Stimulated activated CD4-positive, alpha-beta T cell treated with anti-CD3 and anti-CD28 coated beads, Interleukin-15, amount 100 ng/mL, for 1 hour (primary cell): ENCODE results near the gene CMIP.
A peak's percentile ranks its signal among the peaks of the same experiment; 100 is the strongest.
"Not testable (repeated sequence)": the region's sequence is repeated elsewhere in the genome, so short reads cannot be mapped to it uniquely, and the experiment has no call there.

Experiments used
- DNase-seq, 2 donors: peaks; one replicate each; pipeline ENCODE4 v3.0.0-alpha.2; 2020; ENCODE audit warnings: low read depth in 1 of 2, low spot score in 1 of 2

The CMIP gene

GRCh38 chr16:81731649-81732048, 287.0 kb downstream of the CMIP start:
- no peak for DNase-seq

- no peak for DNase-seq
Measured at GRCh38 chr16:81732699-81733098, 288.1 kb downstream of the CMIP start.

DNA sequence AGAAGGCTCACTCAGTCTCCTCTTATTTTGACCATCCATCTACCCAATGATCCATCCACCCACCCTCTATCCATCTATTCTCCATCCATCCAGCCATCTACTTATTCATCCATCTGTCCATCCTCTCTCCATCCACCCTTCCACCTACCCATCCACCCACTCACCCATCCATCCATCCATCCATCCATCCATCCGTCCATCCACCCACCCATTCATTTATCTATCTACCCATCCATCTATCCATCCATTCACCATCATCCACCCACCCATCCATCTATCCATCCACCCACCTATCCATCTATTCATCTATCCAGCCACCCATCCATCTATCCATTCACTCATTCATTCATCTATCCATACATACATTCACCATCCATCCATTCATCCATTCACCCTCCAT, 288.7 kb downstream of the CMIP start:
- DNase-seq: no peak

DNA sequence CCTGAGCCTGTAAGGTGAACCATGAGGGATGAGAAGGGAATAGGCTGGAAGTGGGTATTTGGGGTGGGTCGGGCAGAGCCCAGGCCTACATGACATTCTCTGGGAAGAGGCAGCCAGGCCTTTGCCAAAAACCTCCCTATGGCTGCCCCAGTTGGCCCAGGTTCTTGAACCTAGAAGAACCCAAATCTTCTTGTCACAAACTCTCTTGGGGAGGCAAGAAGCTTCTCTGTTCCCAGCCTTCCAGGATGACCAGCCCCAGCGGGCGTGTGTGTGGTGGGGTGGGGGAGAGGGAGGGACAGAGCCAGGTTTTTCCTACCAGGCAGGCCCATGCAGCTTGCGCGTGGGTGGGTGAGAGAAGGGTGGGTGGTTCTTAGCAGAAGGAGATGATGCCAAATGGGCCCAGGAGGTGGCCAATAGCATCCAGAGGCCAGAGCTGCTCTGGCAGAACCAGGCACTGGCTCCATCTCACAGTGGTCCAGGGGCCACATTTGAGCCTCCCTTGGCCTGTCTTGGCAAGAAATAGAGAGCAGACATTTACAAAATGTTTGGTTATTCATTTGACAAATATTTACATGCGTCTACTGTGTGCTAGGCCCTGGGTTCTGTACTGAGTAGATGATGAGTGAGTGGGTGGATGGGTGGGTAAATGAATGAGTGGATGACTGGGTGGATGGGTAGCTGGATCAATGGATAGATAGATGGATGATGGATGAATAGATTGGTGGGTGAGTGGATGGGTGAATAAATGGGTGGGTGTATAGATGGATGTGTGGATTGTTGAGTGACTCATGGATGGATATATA, 290.2 kb downstream of the CMIP start:
- no peak for DNase-seq

DNA sequence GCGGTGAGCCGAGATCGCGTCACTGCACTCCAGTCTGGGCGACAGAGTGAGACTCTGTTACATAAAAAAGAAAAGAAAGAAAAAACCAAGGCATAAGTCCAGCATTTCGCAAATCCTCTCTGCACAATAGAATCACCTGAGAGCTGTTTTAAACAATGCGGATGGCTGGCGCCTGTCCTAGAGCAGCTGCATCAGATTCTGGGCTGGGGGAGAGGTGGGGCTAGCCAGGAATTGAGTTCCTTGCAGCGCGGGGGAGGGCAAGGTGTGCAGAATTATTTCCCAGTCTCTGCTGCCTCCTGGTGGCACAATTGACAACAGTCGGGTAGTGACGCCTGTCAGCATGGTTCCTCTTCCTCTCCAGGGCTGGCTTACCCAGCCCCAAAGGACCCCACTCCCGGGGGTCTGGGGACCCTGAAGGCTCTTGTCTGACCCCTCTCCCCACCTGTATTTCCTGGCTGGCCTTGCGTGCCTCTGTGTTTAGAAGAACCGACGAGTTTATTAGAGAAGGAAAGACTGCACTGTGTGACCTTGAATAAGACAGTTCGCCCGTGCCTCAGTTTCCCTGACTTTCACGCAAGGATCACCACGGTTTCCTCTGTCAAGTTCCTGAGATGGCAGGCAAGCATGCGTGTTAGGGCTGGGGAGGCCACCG, 293.4 kb downstream of the CMIP start:
- DNase-seq: peak; percentile 66 to 68

- DNase-seq: no peak
Measured at GRCh38 chr16:81738783-81739496, 294.3 kb downstream of the CMIP start.

DNA sequence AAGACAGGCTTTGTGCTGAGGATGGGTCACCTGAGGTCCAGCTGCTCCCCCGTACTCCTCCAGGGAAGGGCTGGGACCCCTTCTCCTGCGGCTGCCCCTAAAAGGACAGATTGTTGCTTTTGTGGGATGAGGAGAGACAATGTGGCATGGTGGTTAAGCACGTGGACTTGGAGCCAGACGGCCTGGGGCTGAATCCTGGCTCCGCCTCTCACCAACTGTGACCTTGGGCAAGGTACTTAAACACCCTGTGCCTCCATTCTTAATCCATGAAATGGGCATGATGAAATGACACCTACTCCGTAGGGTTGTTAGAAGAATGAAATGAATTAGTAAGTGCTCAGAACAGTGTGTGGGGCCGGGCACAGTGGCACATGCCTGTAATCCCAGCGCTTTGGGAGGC, 294.9 kb downstream of the CMIP start:
- no peak for DNase-seq

- DNase-seq: no peak
Measured at GRCh38 chr16:81740169-81740568, 295.6 kb downstream of the CMIP start.

- DNase-seq: not testable (repeated sequence)
Measured at GRCh38 chr16:81741430-81741770, 296.8 kb downstream of the CMIP start.

DNA sequence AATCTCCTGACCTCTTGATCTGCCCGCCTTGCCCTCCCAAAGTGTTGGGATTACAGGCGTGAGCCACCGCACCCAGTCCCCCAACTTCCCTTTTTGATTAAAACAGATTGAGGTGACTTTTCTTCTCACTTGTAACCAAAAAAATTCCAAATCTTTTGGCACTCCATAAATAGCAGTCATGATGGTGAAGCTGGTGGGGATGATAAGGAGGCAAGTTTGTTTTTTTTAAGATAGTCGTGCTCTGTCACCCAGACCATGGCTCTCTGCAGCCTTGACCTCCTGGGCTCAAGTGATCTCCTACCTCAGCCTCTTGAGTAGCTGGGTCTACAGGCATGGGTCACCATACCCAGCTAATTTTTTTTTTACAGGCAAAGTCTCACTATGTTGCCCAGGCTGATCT, 299.8 kb downstream of the CMIP start:
- DNase-seq: no peak

GRCh38 chr16:81744911-81745310, 300.3 kb downstream of the CMIP start:
- no peak for DNase-seq

GRCh38 chr16:81745704-81746558, 301.3 kb downstream of the CMIP start:
- DNase-seq: peak; percentile 51 to 57

DNA sequence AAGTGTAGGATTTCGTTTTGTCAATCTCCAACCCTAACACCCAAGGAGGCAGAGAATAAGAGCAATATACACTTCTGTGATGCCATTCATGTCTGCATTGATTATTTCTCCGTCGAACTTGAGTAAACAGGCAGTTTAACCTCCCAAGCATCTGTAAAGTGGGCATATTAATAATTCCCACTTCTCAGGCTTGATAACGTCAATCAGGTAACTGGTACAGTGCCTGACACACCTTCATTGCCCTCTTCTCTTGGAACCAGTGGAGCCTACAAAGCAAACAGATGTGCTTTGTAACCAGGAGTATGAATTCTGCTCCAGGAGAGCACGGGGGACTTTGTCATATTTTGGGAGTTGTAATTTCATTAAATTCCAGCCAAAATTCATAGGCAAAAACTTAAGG, 302.0 kb downstream of the CMIP start:
- DNase-seq: no peak

- DNase-seq: no peak
Measured at GRCh38 chr16:81748476-81749198, 304.0 kb downstream of the CMIP start.

- DNase-seq: no peak
Measured at GRCh38 chr16:81752225-81752875, 307.7 kb downstream of the CMIP start.

DNA sequence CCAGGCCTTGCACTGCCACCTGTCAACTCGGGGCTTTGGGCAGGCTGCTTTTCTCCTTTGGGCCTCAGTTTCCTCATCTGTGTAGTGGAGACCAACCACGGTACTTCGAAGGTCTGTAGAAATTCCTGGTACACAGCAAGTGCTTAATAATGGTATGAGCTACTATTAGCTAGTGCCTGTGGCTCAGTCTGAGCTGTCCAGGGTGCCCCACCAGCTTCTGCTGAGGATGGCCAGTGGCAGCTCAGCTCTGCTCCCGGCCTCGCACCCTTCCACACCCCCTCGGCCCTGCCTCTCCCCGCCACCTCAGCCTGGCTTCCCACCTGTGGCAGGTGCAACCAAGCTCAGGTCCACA, 308.2 kb downstream of the CMIP start:
- no peak for DNase-seq

- DNase-seq: no peak
Measured at GRCh38 chr16:81754858-81755257, 310.2 kb downstream of the CMIP start.

- DNase-seq: no peak
Measured at GRCh38 chr16:81755915-81756614, 311.5 kb downstream of the CMIP start.

DNA sequence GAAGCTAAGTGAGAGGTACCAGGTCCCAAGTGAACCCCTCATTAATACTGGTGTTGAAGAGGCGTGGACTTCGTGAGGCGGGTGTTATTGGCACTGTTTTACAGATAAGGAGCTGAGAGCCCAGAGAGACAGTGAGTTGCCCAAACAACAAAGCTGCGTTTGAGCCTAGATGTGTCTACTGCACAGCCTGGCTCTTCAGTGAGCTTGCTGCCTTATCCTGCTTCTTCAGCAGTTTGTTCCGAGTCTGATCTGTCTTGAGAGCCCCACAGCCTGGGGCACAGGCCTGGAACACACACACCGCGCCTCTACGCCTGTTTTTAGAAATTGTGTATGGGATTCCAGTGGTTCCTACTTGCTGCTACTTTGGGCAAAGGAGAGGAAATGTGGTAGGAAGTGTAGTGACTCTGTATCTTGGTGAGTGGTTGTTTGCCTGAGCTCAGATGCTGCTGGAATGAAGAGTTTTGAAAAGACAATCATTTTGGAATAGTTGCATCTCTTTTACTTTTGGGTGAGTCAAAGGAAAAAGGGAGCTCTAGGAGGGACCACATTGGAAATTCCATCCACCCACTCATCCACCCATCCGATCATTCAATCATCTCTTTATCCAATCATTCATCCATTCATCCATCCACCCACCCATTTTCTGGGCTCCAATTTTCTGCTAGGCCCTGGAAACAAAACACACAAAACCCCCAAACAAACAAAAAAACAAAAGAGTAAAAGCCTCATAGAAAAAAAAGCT, 312.2 kb downstream of the CMIP start:
- DNase-seq: no peak
